GM19455 (cell line): ENCODE measurements around the gene SMARCB1.

Experiments
- ATAC-seq: cut with Tn5 transposase; IDR thresholded peaks from one replicate; pipeline ENCODE4 v1.9.1; 2021; ENCODE audit not compliant: unreplicated experiment

Gene SMARCB1

GRCh38 chr22:23779731-23780130 is 7.0 kb upstream of the SMARCB1 start:
- ATAC-seq = no peak

GRCh38 chr22:23780146-23780748 is 6.5 kb upstream of the SMARCB1 start:
- ATAC-seq = no peak

- ATAC-seq = no peak
Observed at GRCh38 chr22:23781065-23781464, 5.7 kb upstream of the SMARCB1 start.

- no peak for ATAC-seq
Observed at GRCh38 chr22:23781511-23782183, 5.1 kb upstream of the SMARCB1 start.

- no peak for ATAC-seq
Observed at GRCh38 chr22:23782252-23782651, 4.5 kb upstream of the SMARCB1 start.

GRCh38 chr22:23782703-23783102 is 4.1 kb upstream of the SMARCB1 start:
- no peak for ATAC-seq

GRCh38 chr22:23783265-23784150 is 3.3 kb upstream of the SMARCB1 start:
- no peak for ATAC-seq

- ATAC-seq = no peak
Observed at GRCh38 chr22:23784215-23784732, 2.5 kb upstream of the SMARCB1 start.

GRCh38 chr22:23786261-23786710 is 480 bp upstream of the SMARCB1 start:
- ATAC-seq = no peak

- ATAC-seq = no peak
Observed at GRCh38 chr22:23787600-23787896, 782 bp downstream of the SMARCB1 start.

GRCh38 chr22:23787910-23788309 is 1.1 kb downstream of the SMARCB1 start:
- ATAC-seq = no peak

- ATAC-seq = no peak
Observed at GRCh38 chr22:23789121-23789520, 2.4 kb downstream of the SMARCB1 start.

- ATAC-seq = no peak
Observed at GRCh38 chr22:23789638-23790037, 2.9 kb downstream of the SMARCB1 start.

GRCh38 chr22:23790819-23791737 is 4.3 kb downstream of the SMARCB1 start:
- no peak for ATAC-seq

GRCh38 chr22:23791738-23792645 is 5.2 kb downstream of the SMARCB1 start:
- ATAC-seq = no peak

GRCh38 chr22:23793326-23793725 is 6.6 kb downstream of the SMARCB1 start:
- no peak for ATAC-seq

GRCh38 chr22:23796461-23796860 is 9.7 kb downstream of the SMARCB1 start:
- no peak for ATAC-seq

GRCh38 chr22:23800297-23801237 is 13.8 kb downstream of the SMARCB1 start:
- no peak for ATAC-seq
